H1 (cell line): ENCODE data around the gene FRY. TPM values are rescaled to one million over a fixed set of nuclear protein-coding genes. Genes with fewer than 3 reads are reported as not detected.

Experiments
- CTCF ChIA-PET: fragments of 300-600 bp; sonication (Branson Sonifier 250); formaldehyde crosslinking; loops from one replicate; lab custom pipeline; 2021; ENCODE audit not compliant: partially characterized antibody; lab: Charles Lee
- POLR2A ChIA-PET: fragments of 300-600 bp; sonication (Branson Sonifier 250); formaldehyde crosslinking; loops from one replicate; lab custom pipeline; 2021; ENCODE audit warnings: inconsistent platforms; ENCODE audit not compliant: partially characterized antibody; lab: Charles Lee
- DNase-seq, 2 experiments: peaks; one replicate each; pipeline versions ENCODE4 v3.0.0 to v3.0.0-alpha.2; 2010 to 2022; ENCODE audit warnings: low spot score in 2 of 2, low read depth in 1 of 2, mixed read lengths in 1 of 2
- FAIRE-seq: peaks from 2 replicates; lab custom pipeline; 2011; peaks lifted over from hg19 to GRCh38; lab: Jason Lieb, UNC
- H2AFZ ChIP-seq: 2 replicates; pipeline ENCODE4 v1.8.1; 2012; ENCODE audit warnings: low read length, inconsistent platforms
- H2AK5ac ChIP-seq: 2 replicates; pipeline ENCODE4 v1.6.1; 2013; ENCODE audit warnings: low read depth, low read length
- H2BK120ac ChIP-seq: replicated peaks from 2 replicates; pipeline ENCODE3; 2013; ENCODE audit warnings: low read depth, low read length, inconsistent platforms
- H2BK12ac ChIP-seq: 2 replicates; pipeline ENCODE4 v1.6.1; 2013; ENCODE audit warnings: low read depth, low read length
- H2BK15ac ChIP-seq: 2 replicates; pipeline ENCODE4 v1.6.1; 2013; ENCODE audit warnings: low read length
- H2BK20ac ChIP-seq: 2 replicates; pipeline ENCODE4 v1.6.1; 2013; ENCODE audit warnings: low read length
- H2BK5ac ChIP-seq: 2 replicates; pipeline ENCODE4 v1.6.1; 2013; ENCODE audit warnings: low read depth, low read length
- H3K14ac ChIP-seq: 2 replicates; pipeline ENCODE4 v1.6.1; 2013; ENCODE audit warnings: inconsistent platforms; ENCODE audit not compliant: insufficient read length
- H3K18ac ChIP-seq: 2 replicates; pipeline ENCODE4 v1.6.1; 2013; ENCODE audit warnings: low read length; ENCODE audit errors: extremely low read depth
- H3K23ac ChIP-seq: 2 replicates; pipeline ENCODE4 v1.6.1; 2013; ENCODE audit warnings: inconsistent platforms; ENCODE audit not compliant: insufficient read length
- H3K23me2 ChIP-seq: 2 replicates; pipeline ENCODE4 v1.6.1; 2013; ENCODE audit warnings: low read depth, low read length
- H3K27ac ChIP-seq: 2 replicates; pipeline ENCODE4 v1.6.1; 2011; ENCODE audit warnings: low read depth, low read length, inconsistent platforms
- H3K27me3 ChIP-seq, 4 experiments: replicated peaks in 1 of 4; 1 replicate in 1 of 4; 2 replicates in 3 of 4; pipeline versions ENCODE4 v1.6.1 to v1.8.1; 2011 to 2013; ENCODE audit warnings: low read length in 3 of 4, mild to moderate bottlenecking in 3 of 4, inconsistent platforms in 2 of 4, mixed read lengths in 2 of 4, moderate library complexity in 1 of 4; ENCODE audit not compliant: control insufficient read depth in 3 of 4, insufficient read depth in 3 of 4; ENCODE audit errors: extremely low read depth in 1 of 4
- H3K36me3 ChIP-seq, 4 experiments: 2 replicates each; pipeline versions ENCODE4 v1.6.1 to v1.8.1; 2011 to 2013; ENCODE audit warnings: mild to moderate bottlenecking in 4 of 4, low read length in 3 of 4, moderate library complexity in 2 of 4, control low read depth in 1 of 4, inconsistent platforms in 1 of 4; ENCODE audit not compliant: insufficient read depth in 4 of 4, control insufficient read depth in 2 of 4
- H3K4ac ChIP-seq: replicated peaks from 2 replicates; pipeline ENCODE3; 2013; ENCODE audit warnings: low read length, low read depth, mixed read lengths, inconsistent platforms; ENCODE audit not compliant: insufficient read length
- H3K4me1 ChIP-seq, 4 experiments: replicated peaks in 1 of 4; 1 replicate in 1 of 4; 2 replicates in 3 of 4; pipeline versions ENCODE4 v1.6.1 to v1.8.1; 2011 to 2013; ENCODE audit warnings: low read length in 3 of 4, inconsistent platforms in 2 of 4, mixed read lengths in 1 of 4; ENCODE audit not compliant: insufficient read depth in 4 of 4, control insufficient read depth in 3 of 4
- H3K4me2 ChIP-seq, 2 experiments: 2 replicates each; pipeline versions ENCODE4 v1.6.1 to v1.8.1; 2011 to 2013; ENCODE audit warnings: low read depth in 2 of 2, low read length in 2 of 2, control low read depth in 1 of 2, inconsistent platforms in 1 of 2, mild to moderate bottlenecking in 1 of 2; ENCODE audit not compliant: insufficient read depth in 1 of 2
- H3K4me3 ChIP-seq, 4 experiments: fragments of 200-600, 300-600 bp in 1 of 4; sonication (generic), shearing (Covaris generic), sonication (Bioruptor Twin) in 1 of 4; 2 replicates each; pipeline versions ENCODE4 v1.5.1 to v1.8.1; 2011 to 2016; ENCODE audit warnings: low read length in 4 of 4, low read depth in 3 of 4, control low read depth in 2 of 4, inconsistent platforms in 2 of 4, mild to moderate bottlenecking in 2 of 4, mixed read lengths in 1 of 4, moderate library complexity in 1 of 4; ENCODE audit not compliant: insufficient read depth in 2 of 4; ENCODE audit errors: extremely low read depth in 1 of 4
- H3K56ac ChIP-seq: replicated peaks from 2 replicates; pipeline ENCODE3; 2013; ENCODE audit warnings: low read depth, mild to moderate bottlenecking, mixed read lengths, low read length, inconsistent platforms; ENCODE audit not compliant: insufficient read length
- H3K79me1 ChIP-seq: 2 replicates; pipeline ENCODE4 v1.6.1; 2013; ENCODE audit warnings: low read depth, low read length, control low read depth
- H3K79me2 ChIP-seq, 2 experiments: 2 replicates each; pipeline versions ENCODE4 v1.6.1 to v1.8.1; 2012 to 2013; ENCODE audit warnings: low read length in 2 of 2, mild to moderate bottlenecking in 2 of 2, inconsistent platforms in 1 of 2; ENCODE audit not compliant: insufficient read depth in 2 of 2, control insufficient read depth in 1 of 2
- H3K9ac ChIP-seq, 4 experiments: replicated peaks in 1 of 4; 1 replicate in 1 of 4; 2 replicates in 3 of 4; pipeline versions ENCODE4 v1.6.1 to v1.8.1; 2011 to 2013; ENCODE audit warnings: low read depth in 3 of 4, low read length in 3 of 4, control low read depth in 2 of 4, mild to moderate bottlenecking in 2 of 4, moderate library complexity in 2 of 4, inconsistent platforms in 1 of 4; ENCODE audit errors: extremely low read depth in 1 of 4
- H3K9me3 ChIP-seq, 2 experiments: 2 replicates each; pipeline versions ENCODE4 v1.6.1 to v1.8.1; 2012 to 2013; ENCODE audit warnings: mild to moderate bottlenecking in 2 of 2, moderate library complexity in 2 of 2, control low read depth in 1 of 2, inconsistent platforms in 1 of 2, low read depth in 1 of 2, low read length in 1 of 2, mixed read lengths in 1 of 2; ENCODE audit not compliant: insufficient read depth in 2 of 2
- H4K20me1 ChIP-seq, 2 experiments: replicated peaks in 1 of 2; 2 replicates each; pipeline versions ENCODE3 to v1.8.1; 2011 to 2013; ENCODE audit warnings: inconsistent platforms in 2 of 2, low read length in 2 of 2, mild to moderate bottlenecking in 1 of 2; ENCODE audit not compliant: insufficient read depth in 2 of 2, control insufficient read depth in 1 of 2
- H4K5ac ChIP-seq: 2 replicates; pipeline ENCODE4 v1.6.1; 2013; ENCODE audit warnings: low read length, low read depth, mixed read lengths, inconsistent platforms; ENCODE audit not compliant: insufficient read length
- H4K8ac ChIP-seq: 2 replicates; pipeline ENCODE4 v1.8.0; 2013; ENCODE audit warnings: mild to moderate bottlenecking, moderate library complexity, low read length, inconsistent platforms; ENCODE audit not compliant: insufficient read depth; ENCODE audit errors: extremely low read depth
- H4K91ac ChIP-seq: replicated peaks from 2 replicates; pipeline ENCODE3; 2013; ENCODE audit warnings: low read length, mixed read lengths, inconsistent platforms; ENCODE audit not compliant: insufficient read length
- SIN3A ChIP-seq, 2 experiments: IDR thresholded peaks in 1 of 2; conservative IDR thresholded peaks in 1 of 2; 2 replicates each; pipeline ENCODE4 v1.6.1; 2011 to 2012; ENCODE audit warnings: low read length in 2 of 2, improper control_type of control experiment in 1 of 2, low read depth in 1 of 2, mild to moderate bottlenecking in 1 of 2
- WGBS, 2 experiments: shearing (Covaris generic) in 1 of 2; methylation state at CpG; one replicate each; pipeline versions ENCODE4 v1.1.6 to v1.1.7; 2013 to 2015; ENCODE audit warnings: low lambda C conversion rate in 2 of 2, mixed read lengths in 2 of 2, inconsistent platforms in 1 of 2, low coverage in 1 of 2, missing lambda C conversion rate in 1 of 2; ENCODE audit not compliant: insufficient replicate concordance in 2 of 2, insufficient coverage in 1 of 2, insufficient read length in 1 of 2; ENCODE audit errors: extremely low coverage in 1 of 2, missing lambda C conversion rate in 1 of 2; 5-methylcytosine and 5-hydroxymethylcytosine counted together
- polyA plus RNA-seq, 7 experiments: library from polyadenylated mRNA; depleted of rRNA in 3 of 7; stranded (reverse) in 5 of 7; unstranded in 2 of 7; fragments of >200 nt in 5 of 7; fragments of 200-250 nt in 2 of 7; gene quantifications; 1 replicate in 5 of 7; 2 replicates in 1 of 7; 4 replicates in 1 of 7; pipeline versions ENCODE4 v1.2.1 to v1.2.3, GENCODE V29; 2011 to 2013; ENCODE audit warnings: missing spikeins in 2 of 7, mixed read lengths in 2 of 7
- total RNA-seq: library from RNA; stranded (reverse); fragmentation: NEBNext Ultra II Directional; extraction: Animal tissue kit (Norgen Biotek cat#: 25700); gene quantifications from 2 replicates; pipeline ENCODE4 v1.2.1, GENCODE V29; 2021

The FRY gene
- total and polyA plus RNA-seq, 2 of the 8 experiments (the other 6 are each of a cell fraction or from before 2014, with no cell fraction given), result 4.3 to 9.2 TPM

GRCh38 chr13:32016631-32017030, 14.9 kb upstream of the FRY start:
- Histone ChIP-seq H2BK5ac (no peak overlapping the region), H2BK12ac (no peak overlapping the region), H3K18ac (no peak overlapping the region), H3K36me3 (no peaks in the 10 kb centered on the region), H3K4me2 (no peak overlapping the region), H3K79me2 (no peaks in the 10 kb centered on the region), H4K5ac (no peak overlapping the region), H3K4me1 (no peaks in the 10 kb centered on the region; a peak in 1 of 7 replicates), H3K23ac (no peak overlapping the region), H3K79me1 (no peaks in the 10 kb centered on the region)
- CTCF ChIA-PET, result interaction anchor here (0.6 to 3.2 kb wide), 6 partner anchors 9 to 229 kb away, joined by 3 to 11 read pairs (median 6); no protein-coding TSS in a partner anchor
- WGBS, 2 experiments, result 91% methylated on average over 4 of the region's 4 CpGs; no CpG with 5 or more reads in 1 of the 2 experiments
- DNase-seq, result no peak
- TF ChIP-seq SIN3A (conservative IDR thresholded peaks at IDR 0.05 in 1 of 2, IDR thresholded peaks at IDR 0.05 in 1 of 2; ENCODE audit: low read depth in 1 of 2, low read length in 2 of 2), result no peak
- TF ChIP-seq, all 59 proteins: peak for 0
- Histone ChIP-seq H2BK20ac (no peak overlapping the region), H3K56ac (no peak overlapping the region), H2AFZ (no peak overlapping the region), H3K4ac (no peak overlapping the region), H3K4me3 (no peak overlapping the region), H3K14ac (no peak overlapping the region), H2BK15ac (no peak overlapping the region), H3K27ac (no peak overlapping the region), H2BK120ac (no peak overlapping the region), H3K27me3 (no peaks in the 10 kb centered on the region), H3K9me3 (no peaks in the 10 kb centered on the region), H3K23me2 (no peaks in the 10 kb centered on the region; the same call in 1 of the 2 replicates), H4K20me1 (no peaks in the 10 kb centered on the region), H2AK5ac (no peak overlapping the region), H3K9ac (no peak overlapping the region), H4K91ac (no peak overlapping the region), H4K8ac (no peak overlapping the region)
- POLR2A ChIA-PET, result interaction anchor here (1.2 kb wide), 1 partner anchor 299 kb away, joined by 4 read pairs; the partner anchor contains the start of genes BRCA2 and ZAR1L
- no peak for FAIRE-seq
